ENCODE measurements around the gene FAM222A.

Gene FAM222A

DNA sequence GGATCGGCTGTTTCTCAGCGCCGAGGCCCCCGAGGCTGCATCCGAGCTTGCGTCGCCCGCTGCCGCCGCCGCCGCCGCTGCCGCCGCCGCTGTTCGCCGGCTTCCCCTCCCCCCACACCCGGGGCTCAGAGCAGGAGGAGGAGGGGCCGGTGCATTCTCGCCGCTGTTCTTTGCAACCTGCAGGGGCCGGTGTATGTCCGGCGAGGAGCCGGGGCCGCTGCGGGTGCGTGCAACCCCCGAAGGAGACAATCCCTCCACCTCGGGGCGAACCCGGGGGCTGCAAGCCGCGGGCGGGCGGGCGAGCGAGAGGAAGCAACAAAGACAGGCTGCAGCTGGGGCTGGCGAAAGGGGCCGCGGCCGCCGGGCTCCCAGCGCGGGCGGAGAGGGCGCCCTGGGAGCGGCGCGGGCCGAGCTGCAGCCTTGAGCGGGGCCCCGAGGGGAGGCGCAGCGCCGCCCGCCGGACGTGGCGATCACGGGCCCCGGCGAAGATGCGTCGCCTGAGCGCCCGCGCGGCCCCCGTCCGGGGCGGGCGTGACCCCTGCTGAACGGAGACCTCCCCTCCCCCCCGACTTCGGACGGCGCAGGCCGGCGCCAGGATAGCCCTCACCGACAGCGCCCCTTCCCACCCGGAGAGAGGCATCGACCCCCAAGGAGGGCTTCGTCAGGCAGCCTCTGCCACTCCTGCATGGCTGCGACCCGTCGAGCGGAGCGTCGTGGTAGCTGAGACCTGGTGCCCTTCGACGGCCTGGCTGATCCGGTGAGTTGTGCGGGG, 702 bp downstream of the FAM222A start:
- DNase-seq, result peak in 1 of 2 donors; percentile 56

DNA sequence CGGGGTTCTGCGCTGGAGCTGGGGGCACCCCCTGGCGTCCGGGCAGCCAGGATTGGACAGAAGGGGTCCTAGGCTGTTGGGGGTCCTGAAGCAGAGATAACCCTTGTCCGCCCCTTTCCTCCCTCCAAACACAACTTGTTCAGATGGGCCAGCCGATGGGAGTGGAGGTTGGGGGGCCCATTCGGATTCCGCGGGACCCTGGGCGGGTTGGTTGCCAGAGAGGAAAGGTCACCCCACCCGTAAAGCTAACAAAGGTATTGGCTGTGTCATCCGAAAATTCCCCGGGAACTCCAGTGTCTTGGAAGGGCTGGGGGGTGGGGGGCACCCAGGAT, 1.3 kb downstream of the FAM222A start:
- no peak for DNase-seq

DNA sequence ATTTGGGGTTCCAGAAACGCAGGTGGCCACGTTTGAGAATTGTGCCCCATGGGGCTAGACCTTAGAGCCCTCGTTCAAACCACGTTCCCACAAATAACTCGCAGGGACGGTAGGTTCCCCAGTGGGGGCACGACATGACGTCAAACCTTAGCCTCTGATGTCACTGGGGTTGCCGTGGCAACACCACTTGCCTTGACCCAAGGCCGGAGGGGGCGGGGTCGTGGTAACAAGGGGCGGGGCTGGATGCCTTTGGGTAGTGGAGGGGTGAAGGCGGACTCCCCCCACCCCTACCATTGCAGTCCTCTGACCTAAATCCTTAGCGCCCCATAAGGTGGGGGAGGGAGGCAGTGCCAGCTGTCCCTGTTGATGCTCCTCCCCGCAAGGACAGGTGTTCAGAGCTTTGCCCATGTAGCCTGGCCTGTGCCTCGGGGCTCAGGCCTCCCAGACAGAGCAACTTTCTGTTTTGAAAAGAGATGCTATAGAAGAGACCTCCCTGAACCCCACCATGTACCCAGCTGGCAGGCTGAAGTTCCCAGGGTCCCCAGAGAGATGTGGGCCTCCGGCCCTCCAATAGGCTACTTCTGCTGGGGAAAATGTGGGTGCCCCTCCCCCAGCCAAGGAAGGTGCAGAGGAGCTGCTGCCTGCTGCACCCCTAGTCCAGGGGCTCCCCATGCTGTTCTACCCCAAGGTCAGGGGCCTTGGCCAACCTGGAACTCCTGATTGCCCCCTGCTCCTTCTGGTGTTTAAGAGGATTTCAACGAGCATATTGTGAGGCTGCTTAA, 1.9 kb downstream of the FAM222A start:
- no peak for DNase-seq

DNA sequence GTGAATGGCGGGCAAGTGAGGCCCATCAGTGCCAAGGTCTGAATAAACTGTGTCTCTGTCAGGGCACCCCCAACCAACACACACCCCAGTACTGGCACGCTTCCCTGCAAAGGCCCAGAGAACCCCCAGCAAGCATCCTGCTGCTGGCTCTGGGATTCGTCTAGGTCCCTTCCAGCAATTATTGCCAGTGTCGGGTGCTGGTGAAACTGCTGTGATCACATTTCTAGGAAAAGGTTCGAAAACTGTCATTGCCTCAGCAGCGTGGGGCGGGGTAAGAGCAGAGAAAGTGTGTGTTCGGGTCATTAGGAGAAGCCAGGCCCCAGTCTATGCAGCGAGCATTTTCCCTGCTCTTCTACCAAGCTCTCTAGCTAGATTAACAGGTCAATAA, 2.5 kb downstream of the FAM222A start:
- no peak for DNase-seq

DNA sequence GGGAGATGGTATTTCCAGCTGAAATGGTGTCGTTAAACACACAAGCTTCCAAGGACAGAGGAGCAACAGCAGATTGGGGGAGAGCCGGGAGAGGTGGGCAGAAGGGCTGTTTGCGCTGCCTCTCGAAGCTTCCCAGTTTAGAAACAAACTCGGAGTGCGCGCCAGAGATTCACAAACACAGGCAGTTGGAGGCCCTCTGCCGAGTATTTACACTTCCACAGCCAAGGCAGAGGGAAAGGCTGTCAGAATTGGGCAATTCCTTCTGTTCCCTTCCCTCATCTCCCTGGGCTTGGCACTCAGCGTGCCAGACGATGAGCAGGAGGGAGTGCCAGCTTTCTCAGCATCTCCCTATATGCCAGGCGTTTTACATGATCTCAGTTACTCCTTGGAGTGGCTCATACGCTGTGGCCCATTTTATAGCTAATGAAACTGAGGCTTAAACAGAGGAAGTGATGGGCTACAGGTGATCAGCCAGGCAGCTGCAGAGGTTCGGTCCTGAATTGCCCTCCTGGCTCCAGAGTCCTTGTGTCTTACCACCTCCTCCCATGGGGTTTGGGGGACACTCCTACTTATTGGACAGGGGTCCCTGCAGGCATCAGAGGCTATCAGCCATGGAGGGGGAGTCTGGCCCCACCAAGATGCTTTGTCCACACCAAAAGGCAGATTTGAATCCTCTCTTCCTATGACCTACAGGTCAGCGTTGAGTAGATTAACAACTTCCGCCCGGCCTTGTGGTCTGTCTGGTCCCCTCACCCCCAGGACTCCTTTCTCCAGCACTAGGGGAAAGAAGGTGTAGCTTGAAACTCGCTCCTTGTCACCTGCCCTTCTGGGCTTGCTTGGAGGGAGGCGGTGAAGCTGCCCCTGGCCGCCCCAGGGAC, 3.1 kb downstream of the FAM222A start:
- DNase-seq, result no peak

DNA sequence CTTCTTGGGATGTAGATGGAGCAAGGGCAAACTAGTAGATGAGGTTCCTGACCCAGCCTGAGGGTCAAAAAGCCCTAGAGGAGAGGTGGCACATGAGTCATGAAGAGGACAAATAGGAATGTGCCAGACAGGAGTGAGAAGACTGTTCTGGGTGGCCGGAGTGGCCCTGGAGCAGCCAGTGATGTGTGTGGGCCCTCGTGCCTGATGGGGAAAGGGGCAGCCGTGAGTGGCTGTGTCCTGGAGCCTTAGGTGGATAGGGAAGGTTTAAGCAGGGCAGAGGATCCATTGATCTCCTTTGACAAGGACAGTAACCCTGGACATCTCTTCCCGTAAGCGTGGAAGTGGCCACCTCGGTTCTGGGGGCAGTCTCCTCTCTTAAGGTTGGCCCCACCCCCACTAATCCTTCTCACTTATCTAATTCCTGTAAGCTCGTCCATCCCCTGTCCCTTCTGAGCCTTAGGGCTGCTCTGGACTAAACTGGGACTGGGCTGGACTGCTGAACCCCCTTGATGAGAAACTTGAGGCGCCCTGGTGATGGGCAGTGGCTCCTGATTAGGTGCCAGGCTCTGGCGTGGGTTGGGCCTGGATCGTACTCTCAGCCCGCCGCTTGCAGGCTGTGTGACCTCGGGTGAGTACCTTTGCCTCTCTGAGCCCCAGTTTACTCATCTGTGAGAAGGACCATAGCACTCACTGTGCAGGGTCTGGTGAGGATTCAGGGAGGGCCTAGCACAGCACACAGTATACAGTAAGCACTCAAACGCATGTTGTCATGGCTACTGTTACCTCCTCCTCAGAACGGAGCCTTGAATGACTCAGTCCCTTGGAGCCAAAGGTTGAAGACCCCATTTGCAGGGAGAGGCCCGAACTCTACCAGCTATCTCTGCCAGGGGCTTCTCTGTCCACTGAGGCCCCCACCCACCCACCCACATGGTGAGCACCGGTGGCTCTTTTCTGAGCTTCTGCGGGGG, 4.0 kb downstream of the FAM222A start:
- DNase-seq, result no peak

DNA sequence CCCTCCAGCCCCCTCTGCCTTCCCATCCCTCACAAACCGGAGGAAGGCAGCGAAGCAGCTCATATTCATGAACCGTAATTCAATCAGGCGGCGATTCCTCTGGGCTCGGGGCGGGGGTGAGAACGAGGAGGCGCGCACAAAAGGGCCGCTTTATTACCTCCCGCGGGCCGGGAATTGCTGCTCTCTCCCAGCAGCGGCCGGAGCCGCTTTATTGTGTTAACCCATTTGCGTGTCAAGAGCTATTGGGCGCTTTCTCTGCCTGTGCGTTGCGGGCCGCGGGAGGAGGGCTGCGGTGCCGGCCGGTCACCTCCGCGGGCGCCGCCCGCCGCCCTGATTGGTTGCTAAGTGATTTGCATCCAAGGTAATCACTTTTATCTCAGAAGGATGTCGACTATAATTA, 4.8 kb downstream of the FAM222A start:
- DNase-seq, result no peak

DNA sequence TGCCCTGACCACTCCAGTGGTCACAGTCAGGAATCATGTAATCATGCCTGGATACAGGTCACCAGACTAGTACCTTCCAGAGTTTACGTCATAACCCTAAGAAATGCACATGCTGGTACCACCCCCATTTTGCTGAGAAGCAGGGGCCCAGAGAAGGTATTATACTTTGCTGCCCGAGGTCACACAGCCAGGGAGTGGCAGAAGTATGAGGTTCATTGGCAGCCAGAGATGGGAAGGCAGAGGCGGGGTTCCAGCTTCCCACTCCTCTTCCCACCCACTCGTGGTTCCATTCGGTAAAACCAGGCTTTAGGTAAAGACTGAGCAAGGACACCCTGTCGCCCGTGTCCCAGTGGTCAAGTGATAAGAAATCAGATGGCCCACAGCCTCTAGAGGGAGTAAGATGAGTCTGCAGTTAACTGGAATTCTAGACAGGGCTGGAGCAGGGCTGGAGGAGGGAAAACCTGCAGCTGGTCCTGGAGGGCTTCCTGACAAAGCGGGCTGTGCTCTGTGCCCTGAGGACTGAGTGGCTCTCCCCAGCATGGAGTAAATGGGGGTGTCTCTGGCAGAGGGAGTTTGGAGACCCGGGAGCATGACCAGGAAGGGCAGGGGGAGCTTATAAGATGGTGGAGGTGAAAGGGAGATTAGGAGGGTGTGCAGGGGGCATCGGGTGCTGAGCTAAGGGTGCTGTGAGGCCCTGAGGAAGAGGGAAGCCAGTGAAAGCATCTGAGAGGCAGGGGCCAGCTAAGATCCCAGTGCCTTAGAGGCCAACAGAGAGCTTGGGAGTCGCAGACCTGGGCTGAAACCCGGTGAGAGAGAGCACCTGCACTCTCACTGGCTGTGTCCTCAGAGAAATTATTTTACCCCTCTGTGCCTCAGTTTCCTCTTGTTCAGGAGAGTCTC, 5.7 kb downstream of the FAM222A start:
- DNase-seq, result no peak

DNA sequence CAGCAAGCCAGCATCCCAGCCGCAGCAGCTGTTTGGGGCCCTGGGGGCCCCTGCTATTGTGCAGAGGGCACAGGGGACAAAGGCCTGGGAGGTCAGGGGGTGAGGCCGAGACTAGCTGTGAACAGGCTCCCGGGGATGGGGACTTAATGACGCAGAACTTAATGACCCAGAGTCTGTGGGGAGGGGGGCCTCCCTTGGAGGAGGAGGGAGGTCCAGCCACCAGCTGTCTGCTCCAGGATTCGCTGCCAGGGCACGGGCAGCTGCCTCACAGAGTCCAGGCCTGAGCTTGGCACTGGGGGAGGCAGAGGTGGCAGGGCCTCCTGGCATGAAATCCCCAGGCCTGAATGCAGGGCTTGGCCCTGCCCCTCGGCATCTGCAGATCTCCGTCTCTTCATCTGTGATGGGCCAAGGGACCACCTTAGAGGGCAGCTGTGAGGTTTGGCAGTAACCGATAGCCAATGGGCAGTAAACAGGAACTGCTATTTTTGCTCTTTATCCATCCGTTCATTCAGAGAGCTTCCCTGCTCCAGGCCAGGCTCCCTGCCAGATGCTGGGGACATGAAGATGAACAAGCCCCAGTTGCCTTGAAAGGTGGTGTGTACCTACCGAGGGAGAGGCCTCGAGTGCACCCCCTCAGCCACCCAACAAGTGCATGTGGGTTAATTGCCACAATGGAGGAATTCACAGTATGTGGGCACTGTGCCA, 6.7 kb downstream of the FAM222A start:
- DNase-seq, result no peak

DNA sequence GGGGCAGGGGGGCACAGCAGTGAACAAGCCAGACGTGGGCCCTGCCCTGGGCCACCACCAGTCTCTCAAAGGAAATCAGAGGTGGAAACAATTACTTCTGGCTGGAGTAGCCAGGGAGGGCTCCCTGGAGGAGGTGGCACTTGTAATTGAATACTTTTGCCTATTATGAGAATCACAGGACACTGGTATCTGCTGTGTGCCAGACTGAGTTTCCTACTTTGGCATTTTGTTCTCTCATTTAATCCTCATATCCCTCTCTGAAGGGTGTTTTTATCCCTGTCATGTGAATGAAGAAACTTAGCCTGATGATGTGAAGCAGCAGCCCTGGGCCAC, 7.2 kb downstream of the FAM222A start:
- DNase-seq, result no peak

DNA sequence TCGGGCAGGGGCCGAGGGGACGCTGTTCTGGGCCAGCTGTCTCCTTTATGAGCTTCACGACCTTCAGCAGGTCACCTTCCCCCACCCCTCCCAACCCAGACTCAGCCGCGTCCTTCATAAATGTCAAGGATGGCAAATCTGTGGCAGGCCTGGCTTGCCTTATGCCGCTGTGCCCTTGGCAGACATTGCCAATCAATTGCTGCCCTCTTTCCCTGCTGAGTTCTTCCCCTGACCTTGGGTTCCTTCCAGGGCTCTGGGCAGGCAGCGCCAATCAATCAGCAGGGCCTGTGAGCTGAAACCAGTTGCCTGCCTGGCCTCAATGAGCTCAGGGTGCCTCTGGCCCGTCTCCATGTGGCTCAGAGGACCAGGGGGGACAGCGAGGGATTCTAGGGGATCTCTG, 7.7 kb downstream of the FAM222A start:
- no peak for DNase-seq

DNA sequence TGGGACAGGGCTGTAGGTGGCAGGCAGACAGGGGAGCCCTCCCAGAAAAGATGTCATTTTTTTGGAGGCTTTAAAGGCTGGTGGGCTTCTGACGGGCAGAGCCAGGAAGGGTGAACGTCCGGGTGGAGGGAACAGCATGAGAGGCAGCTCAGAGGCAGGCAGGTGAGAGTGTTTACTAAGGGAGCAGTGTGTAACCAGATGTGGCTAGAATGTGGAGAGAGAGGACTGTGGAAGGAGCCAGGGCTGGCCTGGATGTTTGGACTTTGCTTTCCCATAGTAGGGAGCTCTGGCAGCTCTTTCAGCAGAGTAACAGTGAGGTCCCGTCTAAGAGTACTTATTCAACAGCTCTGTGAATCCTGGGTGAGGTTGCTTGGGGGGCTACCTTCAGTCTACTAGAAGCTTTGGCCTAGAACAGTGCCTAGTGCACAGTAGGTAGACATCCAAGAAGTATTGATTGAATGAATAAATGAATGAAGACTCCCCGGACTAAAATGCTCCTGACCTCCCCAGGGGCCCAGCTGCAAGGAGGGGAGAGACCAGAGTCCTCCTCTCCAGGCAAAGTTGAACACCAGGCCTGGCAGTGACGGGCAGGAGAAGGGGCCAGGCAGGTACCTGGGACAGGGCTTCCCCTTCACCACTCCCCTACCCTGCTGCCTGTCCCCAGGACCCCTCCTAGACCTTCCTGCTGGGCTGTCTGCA, 8.5 kb downstream of the FAM222A start:
- DNase-seq, result no peak

DNA sequence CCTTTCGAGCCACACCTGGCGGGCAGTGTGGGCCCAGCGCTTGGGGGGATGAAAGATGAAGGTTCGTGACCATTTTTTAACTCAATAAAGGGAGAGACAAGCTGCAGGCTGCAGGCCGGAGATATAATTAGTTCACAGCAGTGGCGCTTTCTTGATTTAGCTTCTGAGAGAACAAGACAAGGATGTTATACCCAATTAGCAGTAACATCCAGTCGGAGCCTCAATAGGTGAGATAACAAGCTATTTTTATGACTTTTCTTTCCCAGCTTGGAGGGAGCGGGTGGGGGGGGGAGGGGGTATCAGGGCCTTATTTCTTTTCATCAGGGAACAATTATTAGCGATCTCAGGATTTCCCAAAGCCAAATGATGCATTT, 9.1 kb downstream of the FAM222A start:
- no peak for DNase-seq

DNA sequence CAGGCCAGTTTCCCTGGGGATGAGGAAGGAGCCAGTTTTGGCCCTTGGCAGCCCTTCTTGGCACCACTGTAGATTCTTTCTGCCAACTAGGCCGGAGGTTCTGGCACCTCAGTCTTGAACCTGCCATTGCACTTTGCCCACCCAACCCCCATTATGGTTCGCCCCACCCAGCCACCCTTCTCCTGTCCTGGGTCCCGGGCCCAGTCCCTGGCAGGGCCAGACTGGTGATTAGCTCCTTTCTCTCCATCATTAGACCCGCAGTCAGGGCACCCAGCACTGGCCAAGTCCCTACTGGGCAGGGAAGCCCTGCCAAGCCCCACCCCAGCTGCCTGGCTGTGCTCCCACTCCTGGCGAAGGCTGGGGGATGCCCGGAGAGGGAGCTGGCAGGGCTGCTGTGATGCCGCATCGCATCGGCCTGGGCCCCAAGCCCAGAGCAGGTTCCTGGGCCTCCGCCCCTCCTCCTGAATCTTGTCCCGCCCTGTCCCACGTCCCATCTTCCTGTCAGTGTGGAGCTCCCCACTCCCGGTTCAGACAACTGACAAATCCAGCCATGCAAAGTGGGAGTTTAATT, 9.8 kb downstream of the FAM222A start:
- no peak for DNase-seq

DNA sequence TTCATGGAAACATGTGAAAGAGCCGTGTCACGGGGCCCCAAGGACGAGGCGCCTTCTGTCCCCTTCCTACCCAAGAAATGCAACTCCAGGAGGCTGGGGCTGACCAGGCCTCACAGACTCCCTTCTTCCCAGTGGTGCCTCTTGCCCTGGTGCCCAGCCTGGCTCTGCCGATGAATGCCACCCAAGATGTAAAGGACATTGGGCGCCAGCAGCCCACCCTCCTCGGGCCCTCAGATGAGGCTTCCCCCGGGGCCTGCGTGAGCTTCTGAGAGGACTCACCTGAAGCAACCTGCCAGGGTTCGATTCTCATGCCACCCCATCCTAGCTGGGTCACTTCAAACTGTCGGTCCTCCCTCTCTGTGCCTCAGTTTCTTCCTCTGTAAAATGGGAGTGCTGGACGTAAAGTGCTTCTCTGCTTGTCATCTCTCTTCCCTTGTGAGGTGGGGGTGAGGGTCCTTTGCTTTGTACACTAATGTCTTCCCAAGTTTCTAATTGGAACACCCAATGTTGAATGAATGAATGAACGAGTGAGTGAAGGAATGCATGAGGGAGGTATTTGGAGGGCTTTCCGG, 10.8 kb downstream of the FAM222A start:
- DNase-seq, result no peak

DNA sequence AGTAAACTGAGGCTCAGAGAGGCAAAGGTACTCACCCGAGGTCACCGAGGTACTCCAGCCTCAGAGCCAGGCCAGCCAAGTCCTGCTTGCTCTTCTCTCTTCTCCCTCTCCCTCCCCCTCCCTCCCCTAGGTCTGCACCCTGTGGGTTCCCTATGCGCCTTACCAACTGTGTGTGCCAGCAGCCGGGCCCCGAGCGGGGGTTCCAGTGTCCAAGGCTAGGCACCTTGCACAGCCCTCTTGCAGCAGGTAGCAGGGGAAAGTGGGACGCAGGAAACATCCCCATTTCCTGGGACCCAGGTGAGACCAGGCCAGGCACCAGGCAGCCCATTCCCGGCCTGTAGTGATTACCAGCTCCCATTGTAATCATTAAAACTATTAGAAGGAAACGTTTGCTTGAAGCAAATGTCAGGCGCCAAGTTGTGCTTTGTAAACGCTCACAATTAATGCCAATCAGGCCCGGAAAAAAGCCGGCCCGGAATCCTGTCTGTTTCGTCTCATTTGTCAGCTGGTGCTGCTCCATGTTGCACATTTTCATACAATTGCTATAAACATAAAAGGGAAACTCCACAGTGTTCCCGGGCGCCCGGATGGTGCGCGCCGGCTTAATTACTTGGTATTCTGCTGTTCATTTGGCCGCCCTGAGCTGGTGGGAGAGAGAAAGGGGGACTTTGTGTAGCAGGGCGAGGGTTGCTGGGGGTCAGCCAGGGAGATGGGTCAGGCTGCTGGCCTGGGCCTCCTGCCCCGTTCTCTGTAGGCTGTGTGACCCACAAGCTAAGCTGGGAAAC, 11.9 kb downstream of the FAM222A start:
- no peak for DNase-seq

DNA sequence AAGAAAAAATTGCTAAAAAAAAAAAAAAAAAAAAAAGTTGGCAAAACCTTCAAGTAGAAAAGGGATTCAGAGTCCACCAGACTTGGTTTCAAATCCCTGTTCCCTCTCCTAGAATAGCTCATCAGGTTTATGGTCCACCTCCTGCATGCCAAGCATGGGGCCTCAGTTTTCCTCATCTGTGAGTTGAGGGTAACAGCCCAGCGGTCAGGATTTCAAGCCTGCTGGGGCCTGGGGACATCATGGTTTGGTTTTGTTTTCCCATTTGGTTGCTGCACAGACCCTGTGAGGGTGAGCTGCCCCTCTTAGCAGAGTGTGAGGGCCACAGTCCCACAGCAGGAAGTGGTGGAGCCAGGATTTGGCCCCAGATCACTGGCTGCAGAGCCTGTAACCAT, 12.5 kb downstream of the FAM222A start:
- no peak for DNase-seq

DNA sequence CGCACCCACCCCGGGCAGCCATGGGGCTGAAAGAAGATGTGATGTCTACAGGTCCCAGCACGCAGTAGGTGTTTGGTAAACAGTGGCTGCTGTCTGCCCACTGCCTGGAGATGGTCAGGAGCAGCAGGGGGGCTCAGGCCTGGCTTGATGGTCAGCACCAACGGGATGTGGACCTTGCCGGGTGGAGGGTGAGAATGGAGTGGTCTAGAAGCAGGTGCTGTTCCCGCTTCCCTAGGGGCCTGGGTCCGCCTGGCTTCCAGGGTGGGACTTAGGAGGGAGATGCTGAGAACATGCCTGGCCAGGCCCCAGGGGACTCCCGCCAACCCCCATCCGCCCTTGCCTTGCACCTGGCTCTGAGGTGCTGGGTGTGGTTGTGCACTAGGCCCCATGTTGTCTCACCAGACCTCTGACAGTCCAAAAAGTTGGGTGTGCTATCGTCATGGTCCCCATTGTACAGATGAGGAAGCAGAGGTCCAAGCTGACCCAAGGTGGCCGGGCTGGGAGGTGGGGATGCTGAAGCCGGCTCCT, 12.9 kb downstream of the FAM222A start:
- no peak for DNase-seq
